ENCODE measurements around the gene PINLYP. TPM values are rescaled to one million over a fixed set of nuclear protein-coding genes. Genes with fewer than 3 reads are reported as not detected.

PINLYP gene
- total RNA-seq (11.4 TPM), polyA plus RNA-seq (14.6 TPM)

DNA sequence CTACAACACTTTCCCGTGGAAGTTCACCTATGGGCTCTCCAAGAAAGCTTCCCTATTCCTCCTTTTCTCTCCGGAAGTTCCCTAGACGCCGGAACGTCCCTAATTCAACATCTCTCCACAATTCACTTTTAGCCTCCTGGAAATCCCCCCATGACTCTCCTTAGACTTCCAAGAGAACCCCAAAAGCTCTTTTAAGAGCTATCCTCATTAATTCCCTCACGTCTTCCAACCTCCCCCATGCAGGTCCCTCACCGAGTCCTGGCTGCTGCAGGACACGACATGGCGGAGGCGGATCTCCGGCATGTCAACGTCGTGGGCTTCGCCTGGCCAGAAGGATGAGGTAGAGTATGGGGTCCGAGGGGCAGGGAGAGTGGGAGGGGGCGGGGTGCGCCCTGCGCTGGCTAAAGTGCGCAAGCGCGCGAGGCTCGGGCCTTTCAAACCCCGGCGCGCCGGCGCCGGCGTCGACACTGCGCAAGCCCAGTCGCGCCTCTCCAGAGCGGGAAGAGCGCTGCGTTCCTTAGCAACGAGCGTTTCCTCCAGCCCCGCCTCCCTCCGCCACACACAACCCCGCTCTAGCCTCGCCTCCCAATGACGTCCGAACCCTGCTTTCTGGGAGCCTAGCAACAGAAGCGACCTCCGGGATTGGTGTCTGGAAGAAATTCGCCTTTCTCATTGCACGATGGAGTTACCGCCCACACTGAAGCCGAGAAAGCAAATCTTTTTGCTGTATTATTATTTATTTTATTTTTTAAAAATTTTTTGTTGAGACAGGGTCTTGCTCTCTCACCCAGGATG, at the start of gene PINLYP, which contains the start of gene XRCC1:
Gene PINLYP, plus strand, starts transcription at position 646 of the 795 bp plus-strand sequence. CDS start 1,391 bp downstream, outside the sequence.
Gene XRCC1, minus strand, starts transcription at position 372 of the 795 bp plus-strand sequence. Its CDS starts 69 bp downstream, at position 303.
- Histone ChIP-seq H3K27ac (ENCODE audit: low read depth) (peak within 1 kb of the TSS; percentile 41), H3K36me3 (ENCODE audit: insufficient read depth) (no peaks in the 10 kb centered on the region), H3K4me1 (ENCODE audit: insufficient read depth) (no peaks in the 10 kb centered on the region), H3K4me3 (ENCODE audit: low read depth, low read length) (peak within 1 kb of the TSS; percentile 64)
- DNase-seq (ENCODE audit: extremely low spot score), result peak; percentile 99
- WGBS, result under 1% methylated on average over 51 of the region's 51 CpGs

DNA sequence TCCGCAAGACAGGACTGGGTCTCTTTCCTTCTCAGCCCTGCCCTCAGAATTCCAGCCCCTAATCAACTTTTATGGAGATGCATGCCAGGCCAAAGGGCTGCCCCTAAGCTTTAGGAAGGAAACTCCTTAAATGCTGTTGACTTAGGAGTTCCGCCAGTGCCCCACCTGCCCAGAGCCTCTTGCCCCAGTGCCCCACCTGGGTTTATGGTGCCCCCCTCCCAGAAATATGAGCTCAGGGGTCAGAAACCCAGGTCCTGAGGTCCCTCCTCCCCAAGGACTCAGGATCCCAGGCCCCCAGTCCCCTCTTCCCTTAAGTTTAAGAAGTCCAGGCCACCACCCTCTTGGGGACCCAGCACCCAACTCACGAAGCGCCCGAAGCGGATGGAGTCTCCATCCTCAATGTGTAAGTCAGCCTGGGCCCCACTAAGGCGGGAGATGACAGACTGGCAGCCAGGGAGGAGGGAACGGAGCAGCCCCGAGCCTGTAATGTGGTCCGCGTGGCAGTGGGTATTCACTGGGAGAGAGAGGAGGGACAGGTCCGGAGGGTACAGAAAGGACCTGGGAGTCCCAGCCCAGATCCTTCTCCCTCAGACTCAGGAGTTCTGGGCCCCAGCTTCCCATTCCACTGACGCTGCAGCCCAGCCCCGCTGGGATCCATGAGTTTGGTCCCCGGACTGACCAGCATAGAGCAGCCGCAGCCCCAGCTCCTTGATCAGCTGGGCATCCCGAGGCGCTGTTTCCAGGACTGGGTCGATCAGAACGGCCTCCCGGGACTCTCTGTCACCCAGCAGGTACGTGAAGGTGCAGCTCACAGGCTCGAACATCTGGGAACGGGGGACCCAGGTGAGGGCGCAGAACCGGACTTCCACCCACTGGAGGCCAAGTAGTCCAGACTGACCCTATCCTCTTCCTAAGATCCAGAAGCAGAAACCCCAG, 49.5 kb upstream of the PINLYP start:
- WGBS, result 4% methylated on average over 26 of the region's 26 CpGs
- DNase-seq (ENCODE audit: extremely low spot score), result no peak

GRCh38 chr19:43526884-43527859, 48.4 kb upstream of the PINLYP start, which contains the start of gene ETHE1:
ETHE1 (minus strand) TSS chr19:43527201; CDS start chr19:43527177, 24 bp downstream.
- Histone ChIP-seq H3K4me3 (ENCODE audit: low read depth, low read length) (peak within 1 kb of the TSS; percentile 88), H3K36me3 (ENCODE audit: insufficient read depth) (no peaks in the 10 kb centered on the region), H3K27ac (ENCODE audit: low read depth) (peak within 1 kb of the TSS; percentile 68), H3K4me1 (ENCODE audit: insufficient read depth) (no peaks in the 10 kb centered on the region)
- no peak for DNase-seq (ENCODE audit: extremely low spot score)
- WGBS, result 4% methylated on average over 54 of the region's 54 CpGs

More for the DNA sequence above, 49.5 kb upstream of the PINLYP start:
- H3K36me3 ChIP-seq (ENCODE audit: insufficient read depth), result no peaks in the 10 kb centered on the region
- peak overlapping the region; percentile 88 for H3K4me3 ChIP-seq (ENCODE audit: low read depth, low read length)
- no peaks in the 10 kb centered on the region for H3K4me1 ChIP-seq (ENCODE audit: insufficient read depth)
- peak overlapping the region; percentile 68 for H3K27ac ChIP-seq (ENCODE audit: low read depth)

DNA sequence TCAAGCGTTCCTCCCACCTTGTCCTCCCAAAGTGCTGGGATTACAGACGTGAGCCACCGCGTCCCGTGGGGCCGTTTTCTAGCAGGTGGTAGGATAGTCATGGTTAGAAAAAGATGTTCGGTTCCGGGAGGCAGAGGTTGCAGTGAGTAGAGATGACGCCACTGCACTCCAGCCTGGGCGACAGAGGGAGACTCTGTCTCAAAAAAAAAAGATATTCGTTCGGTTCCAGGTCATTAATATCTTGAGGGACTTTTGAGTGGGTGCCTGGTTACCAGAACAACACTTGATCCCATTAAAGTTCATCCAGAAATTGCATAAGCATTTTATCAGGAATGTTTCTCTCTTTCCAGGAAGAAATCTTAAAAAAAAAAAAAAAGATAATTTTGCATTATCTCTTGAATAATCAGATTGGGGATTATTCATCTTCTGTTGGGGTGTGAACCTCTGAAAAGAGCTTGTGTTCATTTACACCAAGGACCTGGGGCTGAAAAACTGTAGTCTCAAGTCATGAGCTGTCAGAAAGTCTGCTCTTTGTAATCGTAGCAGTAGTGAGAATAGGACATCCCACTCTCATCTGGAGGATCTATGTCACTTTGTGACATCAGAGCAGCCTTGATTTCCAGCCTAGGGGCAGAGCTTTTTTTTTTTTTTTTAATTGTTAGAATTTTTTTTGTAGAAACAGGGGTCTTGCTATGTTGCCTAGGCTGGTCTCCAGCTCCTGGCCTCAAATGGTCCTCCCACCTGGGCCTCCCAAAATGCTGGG, 47.6 kb upstream of the PINLYP start:
- 20% methylated on average over 13 of the region's 13 CpGs for WGBS
- Histone ChIP-seq H3K36me3 (ENCODE audit: insufficient read depth) (no peaks in the 10 kb centered on the region), H3K27ac (ENCODE audit: low read depth) (no peak overlapping the region), H3K4me1 (ENCODE audit: insufficient read depth) (no peaks in the 10 kb centered on the region), H3K4me3 (ENCODE audit: low read depth, low read length) (peak overlapping the region; percentile 88)
- no peak for DNase-seq (ENCODE audit: extremely low spot score)

- no peak for DNase-seq (ENCODE audit: extremely low spot score)
- no peaks in the 10 kb centered on the region for H3K4me1 ChIP-seq (ENCODE audit: insufficient read depth)
- WGBS, result under 1% methylated on average over 16 of the region's 16 CpGs
- H3K27ac ChIP-seq (ENCODE audit: low read depth), result peak overlapping the region; percentile 48
- H3K36me3 ChIP-seq (ENCODE audit: insufficient read depth), result no peaks in the 10 kb centered on the region
- H3K4me3 ChIP-seq (ENCODE audit: low read depth, low read length), result peak overlapping the region; percentile 41
These were observed 43.0 kb upstream of the PINLYP start for GRCh38 chr19:43532571-43532961.

GRCh38 chr19:43532962-43533545, 42.5 kb upstream of the PINLYP start, which contains the start of gene ZNF575:
ZNF575 (plus strand) TSS chr19:43533188; CDS start chr19:43534423, 1,235 bp downstream.
- under 1% methylated on average over 47 of the region's 47 CpGs for WGBS
- Histone ChIP-seq H3K36me3 (ENCODE audit: insufficient read depth) (no peaks in the 10 kb centered on the region), H3K27ac (ENCODE audit: low read depth) (peak within 1 kb of the TSS; percentile 75), H3K4me3 (ENCODE audit: low read depth, low read length) (peak within 1 kb of the TSS; percentile 41), H3K4me1 (ENCODE audit: insufficient read depth) (no peaks in the 10 kb centered on the region)
- peak; percentile 96 for DNase-seq (ENCODE audit: extremely low spot score)

- Histone ChIP-seq H3K4me1 (ENCODE audit: insufficient read depth) (no peaks in the 10 kb centered on the region), H3K27ac (ENCODE audit: low read depth) (peak overlapping the region; percentile 75), H3K4me3 (ENCODE audit: low read depth, low read length) (peak overlapping the region; percentile 41), H3K36me3 (ENCODE audit: insufficient read depth) (no peaks in the 10 kb centered on the region)
- under 1% methylated on average over 41 of the region's 41 CpGs for WGBS
- peak; percentile 99 for DNase-seq (ENCODE audit: extremely low spot score)
These were observed 41.9 kb upstream of the PINLYP start for GRCh38 chr19:43533546-43534304.

- H3K4me3 ChIP-seq (ENCODE audit: low read depth, low read length), result peak overlapping the region; percentile 1
- WGBS, result 13% methylated on average over 17 of the region's 17 CpGs
- no peaks in the 10 kb centered on the region for H3K36me3 ChIP-seq (ENCODE audit: insufficient read depth)
- DNase-seq (ENCODE audit: extremely low spot score), result no peak
- no peak overlapping the region for H3K27ac ChIP-seq (ENCODE audit: low read depth)
- H3K4me1 ChIP-seq (ENCODE audit: insufficient read depth), result no peaks in the 10 kb centered on the region
These were observed 41.2 kb upstream of the PINLYP start for GRCh38 chr19:43534305-43534815.

GRCh38 chr19:43534816-43535761, 40.5 kb upstream of the PINLYP start:
- Histone ChIP-seq H3K27ac (ENCODE audit: low read depth) (no peak overlapping the region), H3K4me1 (ENCODE audit: insufficient read depth) (no peaks in the 10 kb centered on the region), H3K4me3 (ENCODE audit: low read depth, low read length) (no peak overlapping the region), H3K36me3 (ENCODE audit: insufficient read depth) (no peaks in the 10 kb centered on the region)
- no peak for DNase-seq (ENCODE audit: extremely low spot score)
- WGBS, result 45% methylated on average over 62 of the region's 62 CpGs

- H3K36me3 ChIP-seq (ENCODE audit: insufficient read depth), result peaks cover 3% of the 10 kb centered on the region
- no peak overlapping the region for H3K27ac ChIP-seq (ENCODE audit: low read depth)
- H3K4me1 ChIP-seq (ENCODE audit: insufficient read depth), result no peaks in the 10 kb centered on the region
- no peak for DNase-seq (ENCODE audit: extremely low spot score)
- no peak overlapping the region for H3K4me3 ChIP-seq (ENCODE audit: low read depth, low read length)
These were observed 36.7 kb upstream of the PINLYP start for GRCh38 chr19:43538922-43539321.

All from urinary bladder (tissue), 4 donors.